Activated T-cell treated with anti-CD3 and anti-CD28 coated beads for 4 hours (primary cell): ENCODE data around the gene USP25.

ENCODE experiments used
- DNase-seq: peaks from one replicate; pipeline ENCODE4 v3.0.0-alpha.2; 2020

Gene USP25

GRCh38 chr21:15820852-15821379 is 91.1 kb downstream of the USP25 start:
- no peak for DNase-seq

GRCh38 chr21:15823486-15824150 is 93.8 kb downstream of the USP25 start:
- no peak for DNase-seq

- no peak for DNase-seq
These were observed 95.9 kb downstream of the USP25 start for GRCh38 chr21:15825700-15826099.

GRCh38 chr21:15826147-15826780 is 96.5 kb downstream of the USP25 start:
- no peak for DNase-seq

- DNase-seq = no peak
These were observed 97.3 kb downstream of the USP25 start for GRCh38 chr21:15826908-15827601.

GRCh38 chr21:15831497-15831896 is 101.7 kb downstream of the USP25 start:
- no peak for DNase-seq

- DNase-seq = no peak
These were observed 107.9 kb downstream of the USP25 start for GRCh38 chr21:15837645-15838044.

GRCh38 chr21:15839026-15839425 is 109.2 kb downstream of the USP25 start:
- DNase-seq = no peak

- DNase-seq = no peak
These were observed 109.8 kb downstream of the USP25 start for GRCh38 chr21:15839601-15840000.

GRCh38 chr21:15840406-15840805 is 110.6 kb downstream of the USP25 start:
- DNase-seq = no peak

- DNase-seq = no peak
These were observed 112.2 kb downstream of the USP25 start for GRCh38 chr21:15841856-15842564.

GRCh38 chr21:15842565-15842880 is 112.7 kb downstream of the USP25 start:
- no peak for DNase-seq

GRCh38 chr21:15843766-15844165 is 114.0 kb downstream of the USP25 start:
- DNase-seq = no peak

- no peak for DNase-seq
These were observed 119.1 kb downstream of the USP25 start for GRCh38 chr21:15848634-15849560.

- no peak for DNase-seq
These were observed 120.1 kb downstream of the USP25 start for GRCh38 chr21:15849927-15850326.

GRCh38 chr21:15850645-15851044 is 120.9 kb downstream of the USP25 start:
- DNase-seq = no peak

- DNase-seq = no peak
These were observed 122.4 kb downstream of the USP25 start for GRCh38 chr21:15852146-15852545.

GRCh38 chr21:15853126-15853525 is 123.3 kb downstream of the USP25 start:
- no peak for DNase-seq

GRCh38 chr21:15856813-15857212 is 127.0 kb downstream of the USP25 start:
- DNase-seq = no peak

- DNase-seq = no peak
These were observed 128.0 kb downstream of the USP25 start for GRCh38 chr21:15857740-15858139.

GRCh38 chr21:15860541-15860940 is 130.8 kb downstream of the USP25 start:
- no peak for DNase-seq

GRCh38 chr21:15868940-15869339 is 139.2 kb downstream of the USP25 start:
- no peak for DNase-seq
